ENCODE results near the gene NUMBL. TPM values are rescaled to one million over a fixed set of nuclear protein-coding genes. Genes with fewer than 3 reads are reported as not detected.

Gene NUMBL
- polyA plus RNA-seq, 1 experiment = 29.4 TPM

- TF ChIP-seq, protein P1, sequence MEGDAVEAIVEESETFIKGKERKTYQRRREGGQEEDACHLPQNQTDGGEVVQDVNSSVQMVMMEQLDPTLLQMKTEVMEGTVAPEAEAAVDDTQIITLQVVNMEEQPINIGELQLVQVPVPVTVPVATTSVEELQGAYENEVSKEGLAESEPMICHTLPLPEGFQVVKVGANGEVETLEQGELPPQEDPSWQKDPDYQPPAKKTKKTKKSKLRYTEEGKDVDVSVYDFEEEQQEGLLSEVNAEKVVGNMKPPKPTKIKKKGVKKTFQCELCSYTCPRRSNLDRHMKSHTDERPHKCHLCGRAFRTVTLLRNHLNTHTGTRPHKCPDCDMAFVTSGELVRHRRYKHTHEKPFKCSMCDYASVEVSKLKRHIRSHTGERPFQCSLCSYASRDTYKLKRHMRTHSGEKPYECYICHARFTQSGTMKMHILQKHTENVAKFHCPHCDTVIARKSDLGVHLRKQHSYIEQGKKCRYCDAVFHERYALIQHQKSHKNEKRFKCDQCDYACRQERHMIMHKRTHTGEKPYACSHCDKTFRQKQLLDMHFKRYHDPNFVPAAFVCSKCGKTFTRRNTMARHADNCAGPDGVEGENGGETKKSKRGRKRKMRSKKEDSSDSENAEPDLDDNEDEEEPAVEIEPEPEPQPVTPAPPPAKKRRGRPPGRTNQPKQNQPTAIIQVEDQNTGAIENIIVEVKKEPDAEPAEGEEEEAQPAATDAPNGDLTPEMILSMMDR (IDR thresholded peaks at IDR 0.05; ENCODE audit: low read depth, low read length) = no peak
- ChIA-PET CTCF (no interaction called here), POLR2A (interaction anchor here (1.0 kb wide), 1 partner anchor 80 kb away, joined by 4 read pairs; the partner anchor contains the start of gene EGLN2)
- Histone ChIP-seq H3K27me3 (ENCODE audit: control insufficient read depth, insufficient read depth, low read length) (no peaks in the 10 kb centered on the region), H3K9me3 (ENCODE audit: control insufficient read depth, insufficient read depth, low read length) (no peaks in the 10 kb centered on the region), H3K27ac (ENCODE audit: low read depth, low read length) (peak overlapping the region; percentile 83), H3K4me3 (ENCODE audit: low read depth, low read length) (peak overlapping the region; percentile 89)
- DNase-seq (ENCODE audit: low read depth, low spot score) = no peak
Observed at GRCh38 chr19:40718774-40719391, 28.4 kb upstream of the NUMBL start.

- CTCF ChIA-PET = interaction anchor here (1.1 to 2.1 kb wide), 2 partner anchors 60 to 84 kb away, joined by 3 to 5 read pairs; partner anchors contain the start of gene RAB4B
- no peak for DNase-seq (ENCODE audit: low read depth, low spot score)
- TF ChIP-seq, protein P1 (IDR thresholded peaks at IDR 0.05; ENCODE audit: low read depth, low read length) = no peak
- Histone ChIP-seq H3K27me3 (ENCODE audit: control insufficient read depth, insufficient read depth, low read length) (no peaks in the 10 kb centered on the region), H3K9me3 (ENCODE audit: control insufficient read depth, insufficient read depth, low read length) (no peaks in the 10 kb centered on the region), H3K4me3 (ENCODE audit: low read depth, low read length) (peak overlapping the region; percentile 89), H3K27ac (ENCODE audit: low read depth, low read length) (peak overlapping the region; percentile 83)
- POLR2A ChIA-PET = interaction anchor here (0.5 to 2.3 kb wide), 6 partner anchors 27 to 80 kb away, joined by 3 to 20 read pairs (median 8); partner anchors contain the start of genes ACTMAP, EGLN2, NUMBL and SNRPA
Observed at GRCh38 chr19:40717880-40718773, 27.7 kb upstream of the NUMBL start.

GRCh38 chr19:40717325-40717879 lies 27.0 kb upstream of the NUMBL start:
- Histone ChIP-seq H3K4me3 (ENCODE audit: low read depth, low read length) (peak overlapping the region; percentile 89), H3K27me3 (ENCODE audit: control insufficient read depth, insufficient read depth, low read length) (no peaks in the 10 kb centered on the region)
- no peak for DNase-seq (ENCODE audit: low read depth, low spot score)

DNA sequence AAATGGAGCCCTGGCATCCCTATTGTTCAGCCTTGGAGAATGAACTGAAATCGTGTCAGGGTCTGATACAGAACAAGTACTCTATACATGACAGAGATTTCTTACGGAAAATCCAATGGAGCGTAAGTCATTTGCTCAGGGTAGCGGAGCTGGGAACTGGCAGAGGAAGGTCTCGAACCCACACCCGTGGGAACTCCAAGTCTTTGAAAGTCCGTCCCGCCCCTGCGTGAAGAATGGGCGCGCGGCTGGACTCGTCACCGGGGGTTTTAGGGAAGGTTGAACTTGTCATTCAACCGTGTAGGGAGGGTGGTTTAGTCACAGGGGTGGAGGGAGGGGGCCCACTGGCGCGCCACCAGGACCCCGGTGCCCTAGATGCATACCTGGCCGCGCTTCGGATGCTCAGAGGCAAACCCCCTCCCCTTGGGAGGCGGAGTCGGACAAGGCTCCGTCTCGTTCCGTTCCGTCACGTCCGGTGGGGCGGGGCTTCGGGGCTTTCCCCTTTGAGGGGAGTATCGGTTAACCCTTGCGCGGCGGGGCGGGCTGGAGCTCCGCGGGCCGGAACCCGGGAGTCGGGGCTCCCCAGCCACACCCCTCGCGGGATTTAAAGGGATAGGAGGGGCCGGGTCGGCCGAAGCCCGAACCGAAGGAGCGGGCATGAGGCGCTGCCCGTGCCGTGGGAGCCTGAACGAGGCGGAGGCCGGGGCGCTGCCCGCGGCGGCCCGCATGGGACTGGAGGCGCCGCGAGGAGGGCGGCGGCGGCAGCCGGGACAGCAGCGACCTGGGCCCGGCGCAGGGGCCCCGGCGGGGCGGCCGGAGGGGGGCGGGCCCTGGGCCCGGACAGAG lies 26.3 kb upstream of the NUMBL start, which contains the start of the genes COQ8B and ITPKC:
COQ8B (minus strand) TSS at position 405 of the 843 bp plus-strand sequence. CDS start 2,254 bp downstream, outside the sequence.
ITPKC (plus strand) TSS at position 631 of the 843 bp plus-strand sequence; CDS start at position 655, 24 bp downstream.
- H3K27me3 ChIP-seq (ENCODE audit: control insufficient read depth, insufficient read depth, low read length) = no peaks in the 10 kb centered on the region
- H3K4me3 ChIP-seq (ENCODE audit: low read depth, low read length) = peak within 1 kb of the TSS; percentile 89
- ChIA-PET POLR2A (interaction anchor here (0.6 to 2.3 kb wide), 8 partner anchors 26 to 76 kb away, joined by 3 to 20 read pairs (median 8); partner anchors contain the start of genes ACTMAP, NUMBL, RAB4B and SNRPA), CTCF (interaction anchor here (0.6 to 2.1 kb wide), 4 partner anchors 18 to 82 kb away, joined by 3 to 5 read pairs (median 4); partner anchors contain the start of gene RAB4B)
- peak; percentile 91 for DNase-seq (ENCODE audit: low read depth, low spot score)
- H3K27ac ChIP-seq (ENCODE audit: low read depth, low read length) = peak within 1 kb of the TSS; percentile 100
- no peaks in the 10 kb centered on the region for H3K9me3 ChIP-seq (ENCODE audit: control insufficient read depth, insufficient read depth, low read length)
- TF ChIP-seq, protein P1 (IDR thresholded peaks at IDR 0.05; ENCODE audit: low read depth, low read length) = no peak

More at GRCh38 chr19:40717325-40717879, 27.0 kb upstream of the NUMBL start:
- ChIA-PET POLR2A (interaction anchor here (0.5 to 2.3 kb wide), 9 partner anchors 27 to 77 kb away, joined by 3 to 20 read pairs (median 7); partner anchors contain the start of genes ACTMAP, NUMBL, RAB4B and SNRPA), CTCF (interaction anchor here (1.1 to 2.1 kb wide), 2 partner anchors 61 to 83 kb away, joined by 3 to 5 read pairs; partner anchors contain the start of gene RAB4B)
- Histone ChIP-seq H3K9me3 (ENCODE audit: control insufficient read depth, insufficient read depth, low read length) (no peaks in the 10 kb centered on the region), H3K27ac (ENCODE audit: low read depth, low read length) (peak overlapping the region; percentile 83)
- TF ChIP-seq, protein P1 (IDR thresholded peaks at IDR 0.05; ENCODE audit: low read depth, low read length) = no peak

Data from AG04450 (cell line).